Fibroblast of skin of scalp (primary cell): ENCODE measurements around the gene SH3PXD2A.
"Not testable (repeated sequence)": the region's sequence is repeated elsewhere in the genome, so short reads cannot be mapped to it uniquely, and the experiment has no call there.

Experiments used
- DNase-seq: peaks from one replicate; pipeline ENCODE4 v3.0.0-alpha.2; 2013

The SH3PXD2A gene

GRCh38 chr10:103679096-103679790, 176.1 kb downstream of the SH3PXD2A start:
- DNase-seq = no peak

GRCh38 chr10:103678178-103678526, 177.2 kb downstream of the SH3PXD2A start:
- DNase-seq = peak; percentile 99

- DNase-seq = no peak
Observed at GRCh38 chr10:103677486-103678177, 177.7 kb downstream of the SH3PXD2A start.

GRCh38 chr10:103676851-103677417, 178.4 kb downstream of the SH3PXD2A start:
- DNase-seq = peak; percentile 96

- DNase-seq = peak; percentile 70
Observed at GRCh38 chr10:103676058-103676785, 179.2 kb downstream of the SH3PXD2A start.

- DNase-seq = no peak
Observed at GRCh38 chr10:103673606-103674005, 181.8 kb downstream of the SH3PXD2A start.

- no peak for DNase-seq
Observed at GRCh38 chr10:103672345-103672744, 183.0 kb downstream of the SH3PXD2A start.

- no peak for DNase-seq
Observed at GRCh38 chr10:103671126-103671895, 184.1 kb downstream of the SH3PXD2A start.

GRCh38 chr10:103669944-103670343, 185.4 kb downstream of the SH3PXD2A start:
- no peak for DNase-seq

GRCh38 chr10:103669243-103669929, 186.0 kb downstream of the SH3PXD2A start:
- no peak for DNase-seq

- peak; percentile 44 for DNase-seq
Observed at GRCh38 chr10:103668351-103669242, 186.8 kb downstream of the SH3PXD2A start.

GRCh38 chr10:103667356-103667755, 188.0 kb downstream of the SH3PXD2A start:
- no peak for DNase-seq

GRCh38 chr10:103666762-103667150, 188.6 kb downstream of the SH3PXD2A start:
- no peak for DNase-seq

GRCh38 chr10:103666087-103666761, 189.2 kb downstream of the SH3PXD2A start:
- no peak for DNase-seq

- no peak for DNase-seq
Observed at GRCh38 chr10:103665162-103665889, 190.1 kb downstream of the SH3PXD2A start.

GRCh38 chr10:103663802-103664201, 191.6 kb downstream of the SH3PXD2A start:
- DNase-seq = no peak

GRCh38 chr10:103663236-103663635, 192.1 kb downstream of the SH3PXD2A start:
- DNase-seq = no peak

GRCh38 chr10:103662704-103663103, 192.7 kb downstream of the SH3PXD2A start:
- not testable (repeated sequence) for DNase-seq

GRCh38 chr10:103661198-103661950, 194.0 kb downstream of the SH3PXD2A start:
- peak; percentile 95 for DNase-seq
